OCI-M2 (cell line): ENCODE data around the gene TWIST2.

Experiments
- DNase-seq: peaks from one replicate; lab custom pipeline; 2025; ENCODE audit not compliant: unreplicated experiment; lab: John Stamatoyannopoulos, UW

The TWIST2 gene

DNA sequence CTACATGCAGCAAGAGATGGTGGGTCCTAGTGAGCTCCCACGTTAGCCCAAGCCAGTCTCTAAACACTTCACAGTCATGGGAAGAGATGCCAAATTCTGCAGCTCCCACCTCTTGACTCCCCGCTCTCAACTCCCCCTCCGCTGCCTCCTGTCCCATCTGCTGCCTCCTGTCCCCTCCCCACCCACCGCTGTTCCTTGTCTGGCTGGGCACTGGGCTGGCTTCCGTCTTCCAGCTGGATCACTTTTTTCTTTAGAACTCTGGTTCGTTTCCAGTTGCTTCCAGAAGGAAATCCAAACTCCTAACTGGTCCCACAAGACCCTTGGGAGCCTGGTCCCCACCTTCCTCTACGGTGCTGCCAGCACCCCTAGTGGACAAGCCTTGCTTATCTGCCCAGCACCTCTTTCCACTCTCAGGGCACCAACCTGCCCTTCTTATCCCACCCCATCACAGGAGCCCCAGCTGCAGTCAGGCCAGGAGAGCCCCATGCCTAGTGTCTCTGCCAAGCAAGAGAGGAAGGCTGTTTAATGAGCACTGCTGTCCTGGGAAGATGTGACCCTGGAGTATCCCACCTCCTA is 12.1 kb upstream of the TWIST2 start:
- DNase-seq: no peak

DNA sequence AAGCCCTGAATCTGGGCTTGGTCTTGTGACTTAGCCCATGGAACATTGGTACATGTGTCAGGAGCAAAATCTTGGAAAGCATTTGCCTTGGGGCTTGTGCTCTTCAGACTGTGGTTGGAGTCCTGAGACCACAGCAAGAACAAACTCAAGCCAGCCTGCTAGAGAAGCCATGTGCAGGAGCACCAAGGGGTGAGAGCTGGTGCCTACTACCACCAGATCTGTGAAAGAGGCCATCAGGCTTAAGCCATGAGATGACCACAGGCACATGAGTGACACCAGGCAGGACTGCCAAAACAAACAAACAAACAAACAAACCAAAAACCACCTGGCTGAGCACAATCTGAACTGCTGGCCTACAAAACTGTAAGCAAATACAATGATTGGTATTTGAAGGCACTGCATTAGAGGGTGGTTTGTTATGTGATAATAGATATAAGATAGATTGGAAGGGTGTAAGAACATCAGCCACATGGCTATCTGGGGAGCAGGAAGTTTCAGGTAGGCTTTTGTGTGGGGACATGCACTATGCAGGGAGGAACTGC is 9.0 kb upstream of the TWIST2 start:
- DNase-seq: no peak

DNA sequence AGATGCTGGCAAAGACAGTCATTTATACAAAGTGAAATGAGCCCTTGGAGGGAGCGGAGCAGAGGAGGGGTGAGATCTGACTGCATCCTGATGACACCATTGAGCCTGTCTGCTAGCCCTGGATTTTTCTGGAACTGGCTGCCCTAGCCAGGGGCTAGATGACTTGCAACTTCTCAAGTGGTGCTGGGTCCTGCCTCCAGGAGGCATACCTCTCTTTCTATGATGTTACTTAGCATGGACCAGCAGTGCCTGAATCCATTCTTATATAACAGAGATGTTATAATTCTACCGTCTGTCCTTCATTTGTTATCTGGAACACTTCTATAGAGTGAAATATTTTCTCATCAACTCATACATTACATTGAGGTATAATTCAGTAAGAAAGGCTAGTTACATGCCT is 8.5 kb upstream of the TWIST2 start:
- no peak for DNase-seq

DNA sequence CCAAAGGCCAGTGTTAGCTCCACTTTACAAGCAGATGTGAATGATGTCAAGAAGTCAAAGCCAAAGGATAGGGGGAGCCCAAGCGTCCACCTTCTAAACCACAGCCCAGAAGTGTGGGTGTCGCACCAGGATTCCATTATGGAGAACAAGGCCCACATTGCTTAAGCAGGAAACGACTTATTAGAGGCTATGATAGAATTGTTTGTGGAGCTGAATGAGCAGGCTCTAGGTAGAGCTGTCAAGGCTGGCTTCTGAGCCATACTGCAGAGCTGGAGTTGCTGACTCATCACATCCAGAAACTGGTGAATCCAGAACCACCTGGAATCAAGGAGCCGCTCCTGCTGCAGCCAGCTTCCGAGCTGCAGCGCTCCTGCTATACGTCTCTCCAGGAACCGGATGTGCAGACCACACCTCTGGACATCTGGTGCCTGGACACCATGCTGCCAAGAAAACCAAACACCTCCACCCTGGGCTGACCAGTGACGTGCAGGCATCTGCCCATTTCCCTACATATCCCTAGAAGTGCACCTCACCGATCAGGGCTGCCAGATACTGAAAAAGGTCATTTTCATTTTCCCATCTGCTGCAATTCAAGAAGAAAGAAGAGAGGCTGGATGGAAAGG is 6.2 kb upstream of the TWIST2 start:
- DNase-seq: no peak

DNA sequence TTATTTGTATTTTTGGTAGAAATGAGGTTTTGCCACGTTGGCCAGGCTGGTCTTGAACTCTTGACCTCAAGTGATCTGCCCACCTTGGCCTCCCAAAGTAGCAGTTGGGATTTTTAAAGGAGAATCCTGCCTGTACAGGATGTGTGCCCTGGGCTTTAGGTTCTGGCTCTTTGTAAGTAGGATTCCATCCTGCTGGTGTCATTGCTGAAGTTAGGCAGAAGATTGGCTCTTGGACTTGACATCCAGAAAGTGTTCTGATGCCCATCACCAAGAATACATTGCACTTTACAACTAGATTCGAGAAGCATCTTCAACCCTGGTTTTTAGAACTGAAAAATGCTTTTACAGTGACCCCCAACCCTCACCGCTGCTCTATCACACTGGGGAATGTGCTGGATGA is 4.4 kb upstream of the TWIST2 start:
- no peak for DNase-seq

DNA sequence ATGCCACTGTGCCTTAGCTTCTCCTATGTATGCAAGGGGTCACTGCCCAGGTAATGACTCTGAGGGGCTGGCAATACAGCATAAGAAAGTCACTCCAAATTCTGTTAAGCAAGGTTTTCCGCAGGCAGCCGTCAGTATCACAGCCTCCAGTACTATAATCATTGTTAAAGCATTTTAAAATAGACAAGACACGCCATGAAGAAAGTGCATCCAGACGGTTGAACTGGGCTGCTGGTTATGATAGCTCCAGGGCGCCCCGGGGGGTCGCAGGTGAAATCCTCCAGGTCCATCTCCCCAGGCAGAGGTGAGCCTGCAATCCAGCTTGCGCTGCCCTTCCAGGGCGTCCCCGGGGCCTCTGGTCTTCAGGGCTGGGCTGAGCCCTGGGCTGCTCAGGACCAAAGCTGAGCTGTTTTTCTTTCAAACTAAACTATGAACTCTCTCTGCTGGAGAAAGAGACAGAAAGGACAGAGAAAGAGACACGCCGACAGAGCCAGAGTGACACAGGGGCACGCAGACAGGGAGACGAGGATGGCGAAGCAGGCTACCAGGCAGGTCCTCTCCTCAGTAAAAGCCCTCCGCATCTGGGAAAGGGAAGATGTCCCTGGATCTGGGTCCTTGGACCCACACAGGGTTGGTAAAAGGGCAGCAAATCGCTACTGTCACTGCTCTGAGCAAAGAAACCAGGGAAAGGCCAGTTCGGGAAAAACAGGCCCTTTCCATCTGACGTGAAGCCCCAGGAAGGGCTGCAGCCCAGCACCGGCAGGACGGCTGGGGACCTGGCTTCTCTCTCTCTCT is 2.1 kb upstream of the TWIST2 start:
- no peak for DNase-seq

DNA sequence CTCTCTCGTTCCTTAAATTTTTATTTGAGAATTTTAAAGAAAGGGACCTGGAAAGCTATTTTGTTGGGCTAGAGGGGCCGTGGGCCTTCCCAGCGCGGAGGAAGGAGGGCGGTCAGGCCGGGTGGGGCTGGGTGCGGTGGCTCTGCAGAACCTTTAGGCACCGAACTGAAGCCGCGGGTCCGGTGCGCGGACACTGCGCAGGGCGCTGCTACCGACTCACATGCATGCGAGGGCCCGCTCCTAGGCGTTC is 1.6 kb upstream of the TWIST2 start:
- DNase-seq: no peak

DNA sequence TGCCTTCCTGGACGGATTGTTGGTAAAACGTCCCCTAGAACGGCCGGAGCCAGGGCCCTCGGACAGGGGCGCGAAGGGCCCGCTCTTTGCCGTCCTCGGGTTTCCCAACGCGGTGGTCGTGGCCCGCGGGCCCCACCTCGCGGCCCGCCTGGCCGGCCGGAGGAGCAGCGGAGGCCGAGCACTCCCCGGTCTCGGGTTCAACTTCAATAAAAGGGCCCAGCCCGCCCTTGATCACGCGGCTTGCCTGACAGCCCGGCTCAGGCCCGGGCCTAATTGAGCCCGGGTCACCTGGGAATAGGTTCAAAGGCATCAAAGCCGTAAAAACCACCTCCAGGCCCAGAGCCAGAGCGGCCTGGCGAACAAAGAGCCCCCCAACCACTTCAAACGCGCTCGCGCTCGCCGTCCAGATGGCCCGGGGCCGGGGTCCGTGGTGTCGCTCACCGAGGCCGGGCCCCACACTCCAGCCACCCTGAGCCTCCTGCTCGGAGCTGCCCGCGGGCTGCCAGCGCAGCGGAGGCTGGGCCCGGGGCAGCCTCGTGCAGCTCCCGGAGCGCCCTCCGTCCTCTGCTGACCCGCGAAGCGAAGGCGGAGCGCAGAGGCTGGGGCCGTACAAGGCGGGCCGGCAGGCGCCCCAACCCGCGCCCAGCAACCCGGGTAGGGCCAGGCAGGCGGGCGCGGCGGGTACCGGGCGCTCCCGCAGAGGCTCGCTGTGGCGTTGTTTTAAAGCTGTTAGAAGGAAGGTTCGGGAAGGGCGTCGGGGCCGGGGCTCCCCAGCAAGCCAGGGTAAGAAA is 1.1 kb upstream of the TWIST2 start:
- DNase-seq: no peak

DNA sequence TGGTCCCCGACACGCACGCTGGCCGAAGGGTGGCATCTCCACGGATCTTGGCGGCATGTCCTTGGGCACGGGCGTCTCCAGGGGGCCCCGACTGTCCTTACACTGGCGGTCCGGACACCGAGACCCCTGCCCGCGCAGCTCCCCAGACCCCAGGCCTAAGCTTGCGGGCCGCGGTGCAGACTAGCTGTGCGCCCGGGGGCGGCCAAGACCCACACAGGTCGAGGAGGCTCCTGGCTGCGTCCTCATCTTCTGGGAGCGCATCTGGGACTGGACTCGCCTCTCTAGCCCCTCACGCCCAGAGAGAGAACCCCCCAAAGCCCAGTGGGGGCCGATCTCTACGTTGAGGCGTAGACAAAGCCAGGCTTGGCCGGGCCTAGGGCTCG is 475 bp upstream of the TWIST2 start:
- no peak for DNase-seq

DNA sequence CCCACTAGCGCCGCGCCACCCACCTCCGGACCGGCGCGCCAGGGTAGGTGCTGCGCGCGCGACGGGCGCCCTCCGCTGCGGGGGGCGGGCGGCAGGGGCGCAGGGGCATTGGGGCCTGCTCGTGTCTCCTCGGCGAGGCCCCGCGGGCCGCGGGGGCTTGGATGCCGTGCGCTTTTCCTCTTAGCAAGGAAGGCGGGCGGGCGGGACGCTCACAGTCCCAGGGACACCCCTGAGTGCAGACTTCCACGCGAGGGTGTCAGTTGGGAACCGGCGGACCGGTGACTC is 748 bp downstream of the TWIST2 start:
- DNase-seq: no peak

DNA sequence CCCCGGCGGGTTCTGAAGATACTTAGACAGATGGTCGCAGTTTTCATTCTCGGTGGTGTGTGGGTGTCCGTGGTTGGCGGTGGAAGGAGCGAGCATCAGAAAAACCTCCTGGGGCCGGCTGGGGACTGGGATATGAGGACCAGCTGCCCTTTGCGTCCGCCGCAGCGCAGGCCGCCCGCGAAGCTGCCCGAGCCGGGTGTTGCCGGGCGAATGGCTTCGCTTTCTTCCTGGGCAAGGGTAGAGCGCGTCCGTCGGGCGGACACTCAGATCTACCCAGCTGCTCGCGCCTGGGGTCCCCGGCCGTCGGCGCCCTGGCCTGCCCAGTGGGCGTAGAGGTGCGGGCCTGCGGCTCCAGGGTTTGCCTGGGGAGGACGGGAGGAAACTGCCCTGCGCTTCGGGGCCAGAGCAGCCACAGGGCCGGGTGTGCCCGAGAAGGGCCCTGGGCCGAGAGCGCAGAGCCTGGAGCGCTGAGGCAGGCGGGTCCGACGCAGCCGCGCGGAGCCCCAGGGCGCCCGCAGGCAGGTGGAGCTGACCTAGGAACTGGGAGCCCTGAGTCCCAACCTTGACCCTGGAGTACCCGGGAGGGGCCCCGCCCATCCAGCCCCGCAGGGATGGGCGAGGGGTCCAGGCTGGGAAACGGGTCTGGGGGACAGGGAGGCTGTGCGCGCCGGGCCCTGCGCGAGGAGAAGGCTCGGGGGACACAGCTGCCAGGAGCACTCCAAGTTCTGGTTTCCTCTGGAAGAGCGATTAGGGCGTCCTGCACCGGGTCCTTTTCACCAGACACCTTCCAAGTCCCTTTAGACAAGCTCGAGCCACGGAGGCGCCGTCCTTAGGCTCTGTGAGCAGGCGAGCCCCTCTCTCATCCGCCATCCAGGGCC is 1.3 kb downstream of the TWIST2 start:
- no peak for DNase-seq

DNA sequence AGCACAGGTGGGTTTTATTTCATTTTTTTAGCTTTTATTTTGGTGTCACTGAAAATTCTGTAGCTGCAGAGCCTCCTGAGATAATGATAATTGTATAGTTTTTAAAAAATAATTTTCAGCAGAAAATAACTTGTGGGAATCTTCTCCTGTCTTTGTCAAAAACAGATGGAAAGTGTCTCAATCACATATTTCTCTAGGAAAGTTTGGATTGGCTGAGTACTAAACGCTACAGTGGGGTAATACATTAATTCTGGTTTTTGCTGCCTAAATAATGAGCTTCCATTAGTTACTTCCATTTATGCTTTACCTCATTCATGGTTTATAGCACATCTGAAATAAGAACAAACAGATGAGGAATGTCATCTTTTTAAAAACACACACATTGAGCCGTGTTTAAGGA is 2.2 kb downstream of the TWIST2 start:
- DNase-seq: no peak

DNA sequence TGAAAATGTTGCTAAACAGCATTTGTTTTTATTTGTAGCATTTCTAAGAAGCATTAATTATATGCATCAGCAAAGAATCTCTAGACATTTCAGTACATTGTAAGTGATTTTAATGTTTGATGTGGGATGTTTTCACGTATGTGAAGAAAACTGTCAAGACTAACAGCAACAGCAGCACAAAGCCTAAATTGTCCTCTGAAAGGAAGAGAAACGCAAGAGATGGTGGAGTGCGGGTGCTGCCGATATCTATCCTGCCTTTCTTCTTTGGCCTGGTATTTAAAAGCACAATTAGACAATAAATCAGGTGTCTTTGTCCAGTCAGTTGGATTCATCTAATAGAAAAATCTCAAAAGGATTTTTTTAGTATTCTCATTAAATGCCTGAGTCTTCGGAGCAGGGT is 3.1 kb downstream of the TWIST2 start:
- no peak for DNase-seq

DNA sequence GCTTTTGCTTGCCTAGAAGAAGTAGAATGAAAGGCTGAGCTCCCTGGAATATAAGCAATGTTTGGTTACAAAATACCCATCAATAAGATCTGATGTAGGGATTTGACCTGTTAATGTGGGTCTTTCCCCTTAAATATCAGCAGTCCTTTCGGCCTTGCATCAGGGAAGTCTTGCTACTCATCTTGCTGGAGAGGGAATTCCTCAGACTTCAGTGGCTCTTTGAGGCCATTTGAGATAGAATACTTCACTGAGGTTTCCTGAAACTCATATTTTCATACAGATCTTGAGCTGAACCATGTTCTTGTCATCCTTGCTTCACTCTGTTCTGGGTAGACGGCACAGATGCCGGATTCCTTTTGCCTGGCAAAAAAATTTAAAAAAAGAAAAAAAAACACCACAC is 3.9 kb downstream of the TWIST2 start:
- no peak for DNase-seq

DNA sequence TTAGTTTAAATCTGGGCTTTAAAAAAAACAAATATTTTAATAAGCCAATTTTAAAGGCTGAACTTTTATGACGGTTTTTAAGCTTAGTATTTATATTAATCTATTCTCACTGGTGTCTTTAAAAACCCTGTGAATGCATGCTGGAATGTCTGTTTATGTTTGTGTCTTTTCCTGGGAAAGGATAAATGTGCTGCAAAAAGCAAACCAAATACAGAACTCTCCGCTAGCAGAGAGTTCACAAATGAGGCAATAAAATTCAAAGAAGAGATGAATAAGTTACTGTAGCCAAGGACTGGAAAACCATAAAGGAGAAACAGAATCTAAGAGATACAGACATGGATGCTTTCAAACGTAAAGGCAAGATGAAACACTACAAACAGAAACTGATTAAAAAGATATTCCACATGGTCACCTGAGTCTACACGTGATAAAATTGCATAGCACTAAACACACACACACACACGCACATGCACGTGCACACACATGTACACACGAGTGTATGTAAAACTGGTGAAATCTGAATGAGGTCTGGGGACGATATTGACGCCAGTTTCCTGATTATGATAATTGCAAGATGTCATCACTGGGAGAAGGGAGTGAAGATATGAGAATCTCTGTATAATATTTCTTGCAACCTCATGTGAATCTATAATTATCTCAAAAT is 4.5 kb downstream of the TWIST2 start:
- no peak for DNase-seq

DNA sequence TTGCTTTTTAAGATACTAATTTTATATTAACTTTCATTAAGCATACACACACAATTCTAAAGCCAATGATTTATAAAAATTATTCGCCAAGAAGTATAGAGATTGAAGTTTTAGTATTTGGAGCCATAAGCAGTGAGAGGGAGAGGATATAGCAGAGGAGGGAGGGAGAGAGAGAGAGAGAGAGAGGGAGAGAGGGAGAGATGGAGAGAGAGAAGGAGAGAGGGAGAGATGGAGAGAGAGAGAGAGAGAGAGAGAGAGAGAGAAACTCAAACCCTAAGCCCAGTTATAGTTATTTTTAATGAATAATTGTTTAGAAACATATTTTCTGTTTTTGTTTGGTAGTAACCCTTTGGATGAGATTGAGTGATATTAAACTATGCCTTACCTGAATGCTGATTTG is 5.3 kb downstream of the TWIST2 start:
- no peak for DNase-seq

DNA sequence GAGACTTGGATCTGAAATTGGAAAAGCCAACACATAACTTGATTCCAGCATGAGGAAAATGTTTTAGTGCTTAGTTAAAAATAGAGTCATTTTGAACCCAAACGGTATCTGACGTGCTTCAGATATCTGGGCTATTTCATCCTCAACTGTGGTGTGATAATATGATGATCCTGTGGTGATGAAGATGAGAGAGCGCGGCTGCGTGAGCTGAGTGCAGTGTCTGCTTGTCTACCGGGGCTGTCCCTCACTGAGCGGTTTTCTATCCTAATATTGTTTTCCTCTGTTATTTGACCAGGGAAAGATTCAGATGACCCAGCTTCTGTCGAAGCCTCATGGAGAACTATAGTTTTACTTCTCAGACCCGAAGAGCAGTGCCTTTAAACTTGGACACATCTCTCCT is 5.8 kb downstream of the TWIST2 start:
- DNase-seq: no peak

DNA sequence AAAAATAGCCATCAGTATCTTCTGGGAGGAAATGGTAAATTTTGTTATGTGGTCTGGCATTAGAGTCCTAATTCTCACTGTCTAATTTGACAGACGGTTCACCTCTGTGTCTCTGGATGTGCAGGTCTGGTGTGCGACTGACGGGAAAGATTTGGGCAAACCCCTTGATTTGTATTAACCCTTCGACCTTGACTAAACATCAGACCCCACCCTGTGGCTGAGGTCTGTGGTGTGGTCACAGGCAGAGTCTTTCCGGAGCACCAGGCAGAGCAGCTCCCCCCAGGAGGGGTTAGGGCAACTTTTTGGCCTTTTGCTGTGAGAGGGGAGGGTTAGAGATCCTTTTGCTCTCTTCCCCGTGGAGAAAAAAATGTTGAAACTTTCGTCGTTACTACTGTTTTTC is 6.4 kb downstream of the TWIST2 start:
- DNase-seq: no peak

DNA sequence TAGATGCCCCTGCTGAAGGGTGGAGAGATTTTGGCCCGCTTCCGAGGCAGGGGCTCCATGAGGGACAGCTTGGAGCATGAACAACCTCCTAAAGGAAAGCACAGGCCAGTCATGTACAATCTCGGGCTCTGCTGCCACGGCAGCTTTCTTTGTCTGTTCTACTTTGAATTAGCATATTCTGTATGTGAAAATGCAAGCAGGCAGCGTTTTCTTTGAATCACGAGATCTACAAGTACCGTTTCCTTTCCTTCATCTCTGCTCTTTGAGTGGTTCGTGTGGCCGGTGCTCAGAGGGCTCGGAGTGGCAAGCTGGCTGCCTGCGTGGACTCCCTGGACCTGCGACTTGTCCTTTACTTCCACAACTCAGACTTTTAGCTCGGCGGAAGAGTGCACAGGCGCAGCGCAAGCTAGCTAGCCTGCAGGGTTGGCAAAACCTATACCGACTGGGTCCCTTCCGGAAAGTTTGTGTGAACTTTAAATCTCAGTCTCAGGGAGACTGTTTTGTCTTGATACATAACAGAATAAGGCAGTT is 6.9 kb downstream of the TWIST2 start:
- DNase-seq: no peak

DNA sequence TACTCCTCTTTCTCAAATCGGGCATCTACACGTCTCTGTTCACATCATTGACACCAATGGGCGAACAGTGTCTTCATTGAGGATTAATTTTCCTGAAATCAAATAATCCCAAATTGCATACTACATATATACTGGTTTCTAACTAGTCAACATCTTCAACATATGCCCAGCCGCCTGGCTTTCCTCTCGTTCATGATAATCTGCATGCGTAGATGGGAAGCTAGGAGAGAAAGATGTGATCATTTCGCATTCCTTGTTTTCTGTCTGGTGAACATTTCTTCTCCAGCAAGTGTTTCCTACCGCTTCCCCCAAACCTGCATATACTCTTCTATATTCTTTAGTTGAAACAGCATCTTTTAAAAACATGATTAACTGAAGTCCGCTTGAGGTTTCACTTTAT is 7.4 kb downstream of the TWIST2 start:
- DNase-seq: no peak
